Lung (tissue), 12 donors: ENCODE results near the gene LSMEM2. TPM values are rescaled to one million over a fixed set of nuclear protein-coding genes. Genes with fewer than 3 reads are reported as not detected.

Experiments used
- ATAC-seq: fragments of 200-7000 bp; cut with Tn5 transposase; one replicate; pipeline ENCODE4 v1.9.1; 2020; ENCODE audit warnings: moderate number of reproducible peaks; ENCODE audit not compliant: insufficient read depth, low FRiP score
- DNase-seq, 3 donors: peaks; one replicate each; pipeline ENCODE4 v3.0.0-alpha.2; 2013 to 2017
- H3K27ac ChIP-seq, 2 donors: one replicate each; pipeline ENCODE4 v1.5.1; 2013; ENCODE audit warnings: mild to moderate bottlenecking in 2 of 2, moderate library complexity in 2 of 2, control low read depth in 1 of 2, inconsistent platforms in 1 of 2, low read depth in 1 of 2, low read length in 1 of 2
- H3K27me3 ChIP-seq, 3 donors: one replicate each; pipeline ENCODE4 v1.5.1; 2013; ENCODE audit warnings: low read length in 2 of 3; ENCODE audit not compliant: control insufficient read depth in 3 of 3, insufficient read depth in 3 of 3
- H3K36me3 ChIP-seq, 4 donors: one replicate each; pipeline ENCODE4 v1.5.1; 2013; ENCODE audit warnings: low read length in 4 of 4, mild to moderate bottlenecking in 1 of 4, moderate library complexity in 1 of 4; ENCODE audit not compliant: control insufficient read depth in 4 of 4, insufficient read depth in 4 of 4
- H3K4me1 ChIP-seq, 5 donors: one replicate each; pipeline ENCODE4 v1.5.1; 2013; ENCODE audit warnings: low read length in 5 of 5, mild to moderate bottlenecking in 2 of 5, moderate library complexity in 1 of 5; ENCODE audit not compliant: control insufficient read depth in 5 of 5, insufficient read depth in 5 of 5
- H3K4me3 ChIP-seq: one replicate; pipeline ENCODE4 v1.5.1; 2013; ENCODE audit warnings: mild to moderate bottlenecking, control low read depth, moderate library complexity
- H3K9ac ChIP-seq, 2 donors: one replicate each; pipeline ENCODE4 v1.5.1; 2013; ENCODE audit warnings: low read length in 2 of 2, control low read depth in 1 of 2; ENCODE audit not compliant: insufficient read depth in 1 of 2
- H3K9me3 ChIP-seq, 4 donors: one replicate each; pipeline ENCODE4 v1.5.1; 2013; ENCODE audit warnings: low read length in 3 of 4, mild to moderate bottlenecking in 1 of 4, moderate library complexity in 1 of 4; ENCODE audit not compliant: control insufficient read depth in 4 of 4, insufficient read depth in 3 of 4
- WGBS, 2 donors: extraction: QIAGEN DNeasy Blood & Tissue Kit; methylation state at CpG; one replicate each; pipeline ENCODE4 v1.1.7; 2013; 5-methylcytosine and 5-hydroxymethylcytosine counted together
- polyA plus RNA-seq, 2 donors: library from polyadenylated mRNA; stranded (reverse); fragments of 200-250 nt; gene quantifications; one replicate each; pipeline ENCODE4 v1.2.1, GENCODE V29; 2013
- total RNA-seq, 2 donors: library from RNA; depleted of rRNA in 1 of 2; stranded (reverse); fragments of >200 nt in 1 of 2; gene quantifications; one replicate each; pipeline ENCODE4 v1.2.1, GENCODE V29; 2014 to 2021
- TF ChIP-seq, protein P1 (sequence below): IDR thresholded peaks from 2 replicates; pipeline ENCODE4 v1.5.1; 2012; ENCODE audit warnings: mild to moderate bottlenecking; ENCODE audit errors: control extremely low read depth, extremely low read depth
- donor health status: control.
- donor health status: control.
- donor health status: Bipolar disorder and iron deficiency.
- donor health status: healthy.
- donor health status: DM: yes; HTN: yes; CAD: no.

The LSMEM2 gene
- total and polyA plus RNA-seq, 4 donors, result 0.10 to 0.49 (median 0.12) TPM; not detected in 1

- DNase-seq (peak; percentile 82 to 90 (median 84)), ATAC-seq (peak; percentile 35)
- 0 to 1% methylated on average over 31 of the region's 31 CpGs for WGBS, 2 donors
- Histone ChIP-seq H3K4me3 (peak overlapping the region; percentile 88), H3K27me3 (no peaks in the 10 kb centered on the region), H3K36me3 (peaks cover 0 to 9% (median 4%) of the 10 kb centered on the region in 4 donors), H3K9ac (peak overlapping the region; percentile 41 to 96), H3K9me3 (no peaks in the 10 kb centered on the region), H3K4me1 (peaks cover 0 to 40% (median 8%) of the 10 kb centered on the region in 5 donors), H3K27ac (peak overlapping the region; percentile 95 to 97)
- TF ChIP-seq, protein P1, sequence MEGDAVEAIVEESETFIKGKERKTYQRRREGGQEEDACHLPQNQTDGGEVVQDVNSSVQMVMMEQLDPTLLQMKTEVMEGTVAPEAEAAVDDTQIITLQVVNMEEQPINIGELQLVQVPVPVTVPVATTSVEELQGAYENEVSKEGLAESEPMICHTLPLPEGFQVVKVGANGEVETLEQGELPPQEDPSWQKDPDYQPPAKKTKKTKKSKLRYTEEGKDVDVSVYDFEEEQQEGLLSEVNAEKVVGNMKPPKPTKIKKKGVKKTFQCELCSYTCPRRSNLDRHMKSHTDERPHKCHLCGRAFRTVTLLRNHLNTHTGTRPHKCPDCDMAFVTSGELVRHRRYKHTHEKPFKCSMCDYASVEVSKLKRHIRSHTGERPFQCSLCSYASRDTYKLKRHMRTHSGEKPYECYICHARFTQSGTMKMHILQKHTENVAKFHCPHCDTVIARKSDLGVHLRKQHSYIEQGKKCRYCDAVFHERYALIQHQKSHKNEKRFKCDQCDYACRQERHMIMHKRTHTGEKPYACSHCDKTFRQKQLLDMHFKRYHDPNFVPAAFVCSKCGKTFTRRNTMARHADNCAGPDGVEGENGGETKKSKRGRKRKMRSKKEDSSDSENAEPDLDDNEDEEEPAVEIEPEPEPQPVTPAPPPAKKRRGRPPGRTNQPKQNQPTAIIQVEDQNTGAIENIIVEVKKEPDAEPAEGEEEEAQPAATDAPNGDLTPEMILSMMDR, result no peak
These were observed 40.9 kb upstream of the LSMEM2 start for GRCh38 chr3:50237754-50238548.

DNA sequence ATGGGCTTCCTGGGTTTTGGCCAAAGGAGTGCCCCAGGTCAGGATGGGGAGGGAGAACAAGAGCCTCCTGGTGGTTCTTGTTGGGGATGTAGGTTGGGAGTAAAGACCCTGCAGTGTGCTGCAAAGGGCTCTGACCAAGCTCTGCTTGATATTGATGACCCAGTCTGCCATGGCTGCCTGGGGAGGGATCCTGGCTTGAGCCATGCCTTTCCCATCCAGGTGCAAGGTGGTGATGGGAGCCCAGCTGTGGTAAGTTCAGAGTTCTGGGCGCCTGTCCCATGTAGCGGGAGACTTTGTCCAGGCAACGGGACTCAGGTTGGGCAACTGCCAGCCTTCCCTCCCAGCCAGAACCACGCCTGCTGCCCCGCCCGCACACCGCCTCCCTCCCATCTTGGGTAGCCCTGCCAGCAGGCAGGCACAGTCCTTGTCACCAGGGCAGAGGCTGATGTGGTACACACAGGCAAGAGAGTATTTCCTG, 40.3 kb upstream of the LSMEM2 start:
- TF ChIP-seq, protein P1, result no peak
- H3K4me1 ChIP-seq, result peaks cover 2 to 40% (median 8%) of the 10 kb centered on the region in 5 donors
- no peak for ATAC-seq

DNA sequence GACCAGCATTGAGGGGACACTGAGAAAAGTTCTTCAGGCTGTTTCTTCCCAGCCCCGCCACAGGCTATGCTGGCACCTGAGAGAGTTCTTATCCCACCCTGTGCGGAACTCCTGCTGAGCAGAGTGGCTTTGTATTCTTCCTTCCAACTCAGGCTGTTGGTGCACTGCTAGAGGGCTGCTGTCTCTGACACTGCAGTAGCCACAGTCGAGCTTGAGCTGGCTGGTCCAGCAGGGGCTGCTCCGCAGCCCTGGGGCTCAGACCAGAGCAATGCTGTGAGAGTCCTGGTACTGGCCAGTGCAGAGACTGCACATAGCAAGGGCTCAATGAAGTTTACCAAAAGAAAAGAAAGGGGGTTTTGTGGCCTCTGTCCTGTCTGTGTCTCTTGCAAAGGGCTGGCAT, 39.2 kb upstream of the LSMEM2 start:
- no peak overlapping the region for H3K4me3 ChIP-seq
- H3K9me3 ChIP-seq, result no peaks in the 10 kb centered on the region
- ATAC-seq (no peak), DNase-seq (no peak)
- H3K27ac ChIP-seq, result peak overlapping the region; percentile 59 to 97
- H3K4me1 ChIP-seq, result peaks cover 2 to 40% (median 8%) of the 10 kb centered on the region in 5 donors
- TF ChIP-seq, protein P1, result no peak
- H3K27me3 ChIP-seq, result no peaks in the 10 kb centered on the region
- 70 to 80% methylated on average over 4 of the region's 4 CpGs for WGBS, 2 donors
- no peak overlapping the region for H3K9ac ChIP-seq
- H3K36me3 ChIP-seq, result peaks cover 0 to 11% (median 6%) of the 10 kb centered on the region in 4 donors

More for the DNA sequence above, 40.3 kb upstream of the LSMEM2 start:
- peak overlapping the region; percentile 88 for H3K4me3 ChIP-seq
- H3K27me3 ChIP-seq, result no peaks in the 10 kb centered on the region
- H3K36me3 ChIP-seq, result peaks cover 0 to 10% (median 5%) of the 10 kb centered on the region in 4 donors
- no peaks in the 10 kb centered on the region for H3K9me3 ChIP-seq
- peak overlapping the region in 1 of 2 donors; percentile 80 for H3K9ac ChIP-seq
- WGBS, 2 donors, result 7 to 12% methylated on average over 7 of the region's 7 CpGs
- no peak for DNase-seq
- peak overlapping the region; percentile 95 to 97 for H3K27ac ChIP-seq
